MCF 10A (cell line): ENCODE data around the gene SEMA4D. TPM values are rescaled to one million over a fixed set of nuclear protein-coding genes. Genes with fewer than 3 reads are reported as not detected.

ENCODE experiments used
- BruUV-seq: library from RNA; stranded (reverse); fragments of 400-500 nt; replicated peaks from 2 replicates; lab custom pipeline; 2021; lab: Mats Ljungman, UMichigan
- CTCF ChIA-PET: fragments of 300-600 bp; sonication (Branson Sonifier 250); formaldehyde crosslinking; extraction: SDS; loops from one replicate; lab custom pipeline; 2021; ENCODE audit warnings: antibody characterized with exemption, inconsistent platforms; lab: Yijun Ruan, JAX
- POLR2A ChIA-PET: fragments of 300-600, 350-650 bp; sonication (Branson Sonifier 250); formaldehyde crosslinking; extraction: SDS; loops from one replicate; lab custom pipeline; 2020; ENCODE audit warnings: antibody characterized with exemption, inconsistent platforms; lab: Yijun Ruan, JAX
- DNase-seq: peaks from one replicate; pipeline ENCODE4 v3.0.0-alpha.2; 2018; ENCODE audit not compliant: unreplicated experiment
- H3K27ac Mint-ChIP-seq: one replicate; pipeline ENCODE4 v1.8.0; 2022; ENCODE audit warnings: mild to moderate bottlenecking, low read depth, mixed read lengths; ENCODE audit not compliant: unreplicated experiment
- H3K27me3 Mint-ChIP-seq: one replicate; pipeline ENCODE4 v1.8.0; 2022; ENCODE audit warnings: mixed read lengths; ENCODE audit not compliant: insufficient read depth, unreplicated experiment
- H3K36me3 Mint-ChIP-seq: one replicate; pipeline ENCODE4 v1.8.0; 2022; ENCODE audit warnings: mild to moderate bottlenecking, moderate library complexity, mixed read lengths; ENCODE audit not compliant: insufficient read depth, unreplicated experiment
- H3K4me1 Mint-ChIP-seq: one replicate; pipeline ENCODE4 v1.8.0; 2022; ENCODE audit warnings: mixed read lengths; ENCODE audit not compliant: insufficient read depth, unreplicated experiment
- H3K4me3 Mint-ChIP-seq: one replicate; pipeline ENCODE4 v1.8.0; 2022; ENCODE audit warnings: mild to moderate bottlenecking, moderate library complexity, mixed read lengths; ENCODE audit not compliant: unreplicated experiment
- H3K9me3 Mint-ChIP-seq: one replicate; pipeline ENCODE4 v1.8.0; 2022; ENCODE audit warnings: mixed read lengths; ENCODE audit not compliant: unreplicated experiment
- intact Hi-C: fragments of 100-400 bp; cut with micrococcal nuclease; formaldehyde crosslinking; loops from 2 replicates; pipeline ENCODE4 v1.14.1; 2022
- total RNA-seq: library from RNA; stranded (reverse); gene quantifications from 2 replicates; pipeline ENCODE4 v1.2.3, GENCODE V29; 2022
- TF ChIP-seq, protein P1 (sequence below): fragments of 200-600 bp; IDR thresholded peaks from one replicate; pipeline ENCODE4 v1.8.0; 2022; ENCODE audit warnings: antibody characterized with exemption, mild to moderate bottlenecking; ENCODE audit not compliant: unreplicated experiment

Gene SEMA4D
- total RNA-seq, 1 experiment from 2014 or later: 4.2 TPM

DNA sequence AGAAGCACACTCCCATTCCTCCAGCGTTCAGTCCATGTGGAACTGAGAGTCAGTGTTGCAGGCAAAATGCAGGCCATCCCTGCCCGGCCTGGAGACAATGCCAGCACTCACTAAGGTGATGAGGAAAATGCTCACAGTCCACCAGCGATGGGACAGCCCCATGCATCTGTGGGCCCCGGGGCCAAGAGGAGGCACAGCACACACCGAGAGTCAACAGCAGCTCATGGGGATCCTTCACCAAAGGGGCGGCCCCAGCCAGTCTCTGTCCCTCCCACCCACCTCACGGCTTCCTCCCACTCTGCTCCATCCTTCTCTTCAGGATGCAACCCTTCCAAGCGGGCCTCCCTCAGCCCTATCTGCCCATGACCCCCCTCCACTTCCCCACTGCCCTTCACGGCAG is 6.2 kb downstream of the SEMA4D start:
- ChIA-PET POLR2A (no interaction called here), CTCF (no interaction called here)
- DNase-seq: no peak
- Mint-ChIP-seq H3K4me1 (peaks cover 4% of the 10 kb centered on the region), H3K9me3 (no peaks in the 10 kb centered on the region), H3K27ac (no peak overlapping the region), H3K4me3 (no peak overlapping the region), H3K36me3 (no peaks in the 10 kb centered on the region), H3K27me3 (no peaks in the 10 kb centered on the region)
- no TSS peak for BruUV-seq
- TF ChIP-seq, protein P1, sequence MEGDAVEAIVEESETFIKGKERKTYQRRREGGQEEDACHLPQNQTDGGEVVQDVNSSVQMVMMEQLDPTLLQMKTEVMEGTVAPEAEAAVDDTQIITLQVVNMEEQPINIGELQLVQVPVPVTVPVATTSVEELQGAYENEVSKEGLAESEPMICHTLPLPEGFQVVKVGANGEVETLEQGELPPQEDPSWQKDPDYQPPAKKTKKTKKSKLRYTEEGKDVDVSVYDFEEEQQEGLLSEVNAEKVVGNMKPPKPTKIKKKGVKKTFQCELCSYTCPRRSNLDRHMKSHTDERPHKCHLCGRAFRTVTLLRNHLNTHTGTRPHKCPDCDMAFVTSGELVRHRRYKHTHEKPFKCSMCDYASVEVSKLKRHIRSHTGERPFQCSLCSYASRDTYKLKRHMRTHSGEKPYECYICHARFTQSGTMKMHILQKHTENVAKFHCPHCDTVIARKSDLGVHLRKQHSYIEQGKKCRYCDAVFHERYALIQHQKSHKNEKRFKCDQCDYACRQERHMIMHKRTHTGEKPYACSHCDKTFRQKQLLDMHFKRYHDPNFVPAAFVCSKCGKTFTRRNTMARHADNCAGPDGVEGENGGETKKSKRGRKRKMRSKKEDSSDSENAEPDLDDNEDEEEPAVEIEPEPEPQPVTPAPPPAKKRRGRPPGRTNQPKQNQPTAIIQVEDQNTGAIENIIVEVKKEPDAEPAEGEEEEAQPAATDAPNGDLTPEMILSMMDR: no peak
- intact Hi-C loops: no loop called here

DNA sequence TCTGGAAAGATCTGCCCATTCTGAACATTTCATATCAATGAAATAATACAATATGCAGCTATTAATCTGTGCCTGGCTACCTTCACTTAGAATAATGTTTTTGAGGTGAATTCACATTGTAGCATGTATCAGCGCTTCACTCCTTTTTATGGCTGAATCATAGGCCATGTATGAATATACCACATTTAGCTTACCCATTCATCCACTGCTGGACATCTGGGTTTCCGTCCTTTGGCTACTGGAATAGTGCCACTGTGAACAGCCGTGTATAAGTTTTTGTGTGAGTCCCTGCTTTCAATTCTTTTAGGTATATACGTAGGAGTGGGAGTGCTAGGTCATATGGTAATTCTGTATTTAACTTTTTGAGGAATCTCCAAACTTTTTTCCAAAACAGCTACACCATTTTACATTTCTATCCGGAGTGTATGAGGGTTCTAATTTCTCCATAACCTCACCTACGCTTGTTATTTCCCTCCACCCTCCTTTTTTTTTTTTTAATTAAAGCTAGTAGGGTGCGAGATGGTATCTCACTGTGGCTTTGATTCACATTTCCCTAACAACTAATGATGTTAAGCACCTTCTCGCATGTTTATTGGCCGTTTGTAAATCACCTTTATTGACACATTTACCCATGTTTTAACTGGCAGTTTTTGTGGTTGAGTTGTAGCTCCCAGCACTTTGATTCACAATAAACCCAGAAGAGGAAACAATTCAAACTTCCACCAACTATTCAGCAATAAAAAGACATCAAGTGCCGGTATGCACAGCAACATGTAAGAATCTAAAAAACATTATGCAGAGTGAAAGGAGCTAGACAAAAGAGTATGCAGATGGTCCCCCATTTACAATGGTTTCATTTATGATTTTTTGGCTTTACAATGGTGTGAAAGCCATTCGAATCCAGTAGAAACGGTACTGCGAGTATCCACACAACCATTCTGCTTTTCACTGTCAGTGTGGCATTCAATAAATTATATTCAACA is 8.1 kb downstream of the SEMA4D start:
- Mint-ChIP-seq H3K4me1 (no peaks in the 10 kb centered on the region), H3K27me3 (no peaks in the 10 kb centered on the region), H3K4me3 (no peak overlapping the region), H3K27ac (no peak overlapping the region), H3K9me3 (no peaks in the 10 kb centered on the region), H3K36me3 (no peaks in the 10 kb centered on the region)
- no TSS peak for BruUV-seq
- intact Hi-C loops: no loop called here
- TF ChIP-seq, protein P1: no peak
- no peak for DNase-seq
- CTCF ChIA-PET: interaction anchor here (0.6 to 1.4 kb wide), 3 partner anchors 59 to 905 kb away, joined by 3 to 4 read pairs (median 3); no protein-coding TSS in a partner anchor
- POLR2A ChIA-PET: no interaction called here

DNA sequence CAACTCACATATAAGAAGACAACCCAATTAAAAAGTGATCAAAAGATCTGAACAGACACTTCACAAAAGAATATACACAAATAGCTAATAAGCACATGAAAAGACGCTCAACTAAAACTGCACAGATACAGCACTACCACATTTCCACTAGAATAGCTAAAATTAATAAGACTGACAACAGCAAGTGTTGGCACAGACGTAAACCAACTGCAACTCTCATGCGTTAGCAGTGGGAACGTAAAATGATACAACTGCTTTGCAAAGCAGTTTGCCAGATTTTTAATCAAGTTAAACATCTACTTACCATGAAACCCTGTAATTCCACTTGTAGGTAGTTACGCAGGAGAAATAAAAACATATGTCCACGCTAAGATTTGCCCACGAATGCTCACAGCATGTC is 9.0 kb downstream of the SEMA4D start:
- Mint-ChIP-seq H3K9me3 (no peaks in the 10 kb centered on the region), H3K27me3 (no peaks in the 10 kb centered on the region), H3K4me1 (no peaks in the 10 kb centered on the region), H3K4me3 (no peak overlapping the region), H3K36me3 (no peaks in the 10 kb centered on the region), H3K27ac (no peak overlapping the region)
- TF ChIP-seq, protein P1: no peak
- POLR2A ChIA-PET: interaction anchor here (0.6 kb wide), 1 partner anchor 67 kb away, joined by 3 read pairs; no protein-coding TSS in a partner anchor
- CTCF ChIA-PET: interaction anchor here (1.4 kb wide), 1 partner anchor 60 kb away, joined by 4 read pairs; no protein-coding TSS in a partner anchor
- intact Hi-C loops: no loop called here
- no TSS peak for BruUV-seq
- no peak for DNase-seq

DNA sequence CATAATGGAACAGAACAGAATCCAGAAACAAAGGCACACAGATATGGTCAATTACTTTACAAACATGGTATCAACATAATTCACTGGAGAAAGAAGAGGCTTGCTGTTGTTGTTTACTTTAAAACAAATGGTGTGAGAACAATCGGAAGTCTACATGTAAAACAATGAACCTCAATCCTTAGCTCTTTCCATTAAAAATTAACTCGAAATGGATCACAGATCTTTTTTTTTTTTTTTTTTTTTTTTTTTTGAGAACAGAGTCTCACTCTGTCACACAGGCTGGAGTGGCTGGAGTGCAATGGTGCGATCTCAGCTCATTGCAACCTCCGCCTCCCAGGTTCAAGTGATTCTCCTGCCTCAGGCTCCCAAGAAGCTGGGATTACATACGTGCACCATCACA is 9.8 kb downstream of the SEMA4D start:
- CTCF ChIA-PET: interaction anchor here (1.4 kb wide), 1 partner anchor 61 kb away, joined by 4 read pairs; no protein-coding TSS in a partner anchor
- no TSS peak for BruUV-seq
- Mint-ChIP-seq H3K4me1 (no peaks in the 10 kb centered on the region), H3K4me3 (no peak overlapping the region), H3K27ac (no peak overlapping the region), H3K9me3 (no peaks in the 10 kb centered on the region), H3K27me3 (no peaks in the 10 kb centered on the region), H3K36me3 (no peaks in the 10 kb centered on the region)
- no peak for DNase-seq
- TF ChIP-seq, protein P1: no peak
- intact Hi-C loops: no loop called here
- POLR2A ChIA-PET: interaction anchor here (0.6 kb wide), 1 partner anchor 68 kb away, joined by 3 read pairs; no protein-coding TSS in a partner anchor
